ENCODE data around the gene SLBP.

DNA sequence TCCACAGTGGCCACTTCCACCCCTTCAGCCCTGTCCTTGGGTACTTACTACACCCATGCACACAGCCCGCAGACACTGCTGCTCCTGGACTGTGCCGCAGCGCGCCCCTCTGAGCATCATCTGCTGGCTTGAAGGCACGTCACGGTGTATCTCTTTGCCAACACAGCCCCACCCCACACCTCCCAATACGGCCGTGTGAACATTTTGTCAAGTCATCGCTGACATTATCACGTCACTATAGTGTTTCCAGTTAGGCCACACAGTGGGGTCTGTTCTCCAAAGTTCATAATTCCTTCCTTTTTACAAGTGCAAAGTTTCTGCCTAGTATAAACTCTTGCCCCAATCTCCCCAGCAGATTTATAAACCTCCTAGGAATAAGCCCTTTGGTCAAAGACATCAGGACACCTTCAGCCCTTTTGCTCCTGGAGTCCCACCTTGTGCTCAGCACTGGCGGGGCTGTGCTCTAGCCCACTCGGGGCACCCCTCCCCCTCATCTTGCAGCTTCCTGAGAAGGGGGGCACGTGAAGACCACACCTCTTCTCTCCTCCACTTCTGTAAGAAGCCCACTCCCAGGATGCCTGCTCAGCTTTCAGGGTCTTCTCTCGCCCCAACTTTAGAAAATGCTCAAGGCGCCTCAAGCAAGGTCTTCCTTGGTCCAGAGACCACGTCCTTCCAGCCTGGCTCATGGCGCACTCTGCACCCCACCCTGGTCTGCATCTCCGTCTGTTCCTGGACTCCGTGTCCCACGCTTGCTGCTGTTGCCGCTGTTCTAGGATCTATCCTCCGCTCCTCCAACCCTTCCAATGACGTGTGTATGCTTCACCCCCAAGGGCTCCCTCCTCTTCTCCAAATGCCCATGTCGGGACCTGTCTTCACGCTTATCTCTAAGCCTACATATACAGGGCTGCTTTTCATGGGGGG, 35.3 kb downstream of the SLBP start:
- TF ChIP-seq CTCF (conservative IDR thresholded peaks at IDR 0.05) (no peak), ZFX (IDR thresholded peaks at IDR 0.05) (no peak)
